ENCODE data around the gene CDC26.
"Not testable (repeated sequence)": the region's sequence is repeated elsewhere in the genome, so short reads cannot be mapped to it uniquely, and the experiment has no call there.

The CDC26 gene

GRCh38 chr9:113269355-113269754, 6.0 kb downstream of the CDC26 start:
- H3K4me3 Mint-ChIP-seq, result no peak overlapping the region
- H3K4me1 Mint-ChIP-seq (ENCODE audit: low read depth), result peaks cover 4% of the 10 kb centered on the region
- intact Hi-C loops (cut with micrococcal nuclease), result no loop called here
- no peak overlapping the region for H3K27ac Mint-ChIP-seq
- no peaks in the 10 kb centered on the region for H3K27me3 Mint-ChIP-seq
- no peaks in the 10 kb centered on the region for H3K9me3 Mint-ChIP-seq
- peaks cover 78% of the 10 kb centered on the region for H3K36me3 Mint-ChIP-seq (ENCODE audit: low read depth)

- no peaks in the 10 kb centered on the region for H3K27me3 Mint-ChIP-seq
- intact Hi-C loops (cut with micrococcal nuclease), result no loop called here
- H3K9me3 Mint-ChIP-seq, result no peaks in the 10 kb centered on the region
- peaks cover 85% of the 10 kb centered on the region for H3K36me3 Mint-ChIP-seq (ENCODE audit: low read depth)
- H3K27ac Mint-ChIP-seq, result no peak overlapping the region
- H3K4me1 Mint-ChIP-seq (ENCODE audit: low read depth), result no peaks in the 10 kb centered on the region
- no peak overlapping the region for H3K4me3 Mint-ChIP-seq
Measured at GRCh38 chr9:113267911-113268566, 7.3 kb downstream of the CDC26 start.

GRCh38 chr9:113266174-113266573, 9.2 kb downstream of the CDC26 start:
- H3K4me1 Mint-ChIP-seq (ENCODE audit: low read depth), result no peaks in the 10 kb centered on the region
- H3K27me3 Mint-ChIP-seq, result no peaks in the 10 kb centered on the region
- no peaks in the 10 kb centered on the region for H3K9me3 Mint-ChIP-seq
- no peak overlapping the region for H3K27ac Mint-ChIP-seq
- intact Hi-C loops (cut with micrococcal nuclease), result no loop called here
- peaks cover 82% of the 10 kb centered on the region for H3K36me3 Mint-ChIP-seq (ENCODE audit: low read depth)
- no peak overlapping the region for H3K4me3 Mint-ChIP-seq

- intact Hi-C loops (cut with micrococcal nuclease), result no loop called here
- Mint-ChIP-seq H3K27me3 (no peaks in the 10 kb centered on the region), H3K9me3 (no peaks in the 10 kb centered on the region), H3K4me3 (no peak overlapping the region), H3K4me1 (ENCODE audit: low read depth) (no peaks in the 10 kb centered on the region), H3K27ac (no peak overlapping the region), H3K36me3 (ENCODE audit: low read depth) (peaks cover 87% of the 10 kb centered on the region)
Measured at GRCh38 chr9:113261917-113262671, 13.3 kb downstream of the CDC26 start.

- no peaks in the 10 kb centered on the region for H3K9me3 Mint-ChIP-seq
- H3K4me3 Mint-ChIP-seq, result no peak overlapping the region
- H3K27me3 Mint-ChIP-seq, result no peaks in the 10 kb centered on the region
- peaks cover 12% of the 10 kb centered on the region for H3K4me1 Mint-ChIP-seq (ENCODE audit: low read depth)
- intact Hi-C loops (cut with micrococcal nuclease), result no loop called here
- no peak overlapping the region for H3K27ac Mint-ChIP-seq
- H3K36me3 Mint-ChIP-seq (ENCODE audit: low read depth), result peaks cover 72% of the 10 kb centered on the region
Measured at GRCh38 chr9:113258282-113258681, 17.1 kb downstream of the CDC26 start.

GRCh38 chr9:113257863-113258262, 17.5 kb downstream of the CDC26 start:
- Mint-ChIP-seq H3K4me1 (ENCODE audit: low read depth) (peaks cover 12% of the 10 kb centered on the region), H3K4me3 (no peak overlapping the region), H3K9me3 (no peaks in the 10 kb centered on the region), H3K36me3 (ENCODE audit: low read depth) (peaks cover 69% of the 10 kb centered on the region), H3K27ac (no peak overlapping the region), H3K27me3 (no peaks in the 10 kb centered on the region)
- intact Hi-C loops (cut with micrococcal nuclease), result no loop called here

GRCh38 chr9:113255438-113255837, 19.9 kb downstream of the CDC26 start:
- Mint-ChIP-seq H3K4me3 (no peak overlapping the region), H3K27ac (peak overlapping the region; percentile 29), H3K36me3 (ENCODE audit: low read depth) (peaks cover 47% of the 10 kb centered on the region), H3K9me3 (no peaks in the 10 kb centered on the region), H3K4me1 (ENCODE audit: low read depth) (peaks cover 12% of the 10 kb centered on the region), H3K27me3 (no peaks in the 10 kb centered on the region)
- intact Hi-C loops (cut with micrococcal nuclease), result no loop called here

GRCh38 chr9:113254991-113255390, 20.4 kb downstream of the CDC26 start:
- Mint-ChIP-seq H3K9me3 (no peaks in the 10 kb centered on the region), H3K4me1 (ENCODE audit: low read depth) (peaks cover 12% of the 10 kb centered on the region), H3K27me3 (no peaks in the 10 kb centered on the region), H3K36me3 (ENCODE audit: low read depth) (peaks cover 42% of the 10 kb centered on the region), H3K27ac (peak overlapping the region; percentile 29), H3K4me3 (no peak overlapping the region)
- intact Hi-C loops (cut with micrococcal nuclease), result no loop called here

GRCh38 chr9:113250807-113251206, 24.6 kb downstream of the CDC26 start:
- Mint-ChIP-seq H3K27ac (no peak overlapping the region), H3K27me3 (no peaks in the 10 kb centered on the region), H3K4me1 (ENCODE audit: low read depth) (peaks cover 16% of the 10 kb centered on the region), H3K4me3 (no peak overlapping the region), H3K36me3 (ENCODE audit: low read depth) (peaks cover 11% of the 10 kb centered on the region), H3K9me3 (no peaks in the 10 kb centered on the region)
- intact Hi-C loops (cut with micrococcal nuclease), result no loop called here

GRCh38 chr9:113249661-113250060, 25.7 kb downstream of the CDC26 start:
- H3K27me3 Mint-ChIP-seq; H3K27ac Mint-ChIP-seq; H3K9me3 Mint-ChIP-seq; intact Hi-C loops (cut with micrococcal nuclease); H3K4me3 Mint-ChIP-seq: not testable (repeated sequence)
- H3K4me1 Mint-ChIP-seq (ENCODE audit: low read depth), result peaks cover 12% of the 10 kb centered on the region
- H3K36me3 Mint-ChIP-seq (ENCODE audit: low read depth), result peaks cover 14% of the 10 kb centered on the region

- H3K27me3 Mint-ChIP-seq, result no peaks in the 10 kb centered on the region
Measured at GRCh38 chr9:113247640-113248039, 27.7 kb downstream of the CDC26 start.

GRCh38 chr9:113246928-113247327, 28.4 kb downstream of the CDC26 start:
- H3K4me1 Mint-ChIP-seq (ENCODE audit: low read depth), result peaks cover 12% of the 10 kb centered on the region
- H3K4me3 Mint-ChIP-seq, result no peak overlapping the region
- no peak overlapping the region for H3K27ac Mint-ChIP-seq
- no peaks in the 10 kb centered on the region for H3K9me3 Mint-ChIP-seq
- no peaks in the 10 kb centered on the region for H3K27me3 Mint-ChIP-seq
- peaks cover 14% of the 10 kb centered on the region for H3K36me3 Mint-ChIP-seq (ENCODE audit: low read depth)
- intact Hi-C loops (cut with micrococcal nuclease), result no loop called here

More at GRCh38 chr9:113247640-113248039, 27.7 kb downstream of the CDC26 start:
- Mint-ChIP-seq H3K9me3 (no peaks in the 10 kb centered on the region), H3K36me3 (ENCODE audit: low read depth) (peaks cover 14% of the 10 kb centered on the region), H3K27ac (no peak overlapping the region), H3K4me3 (no peak overlapping the region), H3K4me1 (ENCODE audit: low read depth) (peaks cover 12% of the 10 kb centered on the region)
- intact Hi-C loops (cut with micrococcal nuclease), result no loop called here

- H3K27ac Mint-ChIP-seq, result no peak overlapping the region
- H3K9me3 Mint-ChIP-seq, result no peaks in the 10 kb centered on the region
- peaks cover 14% of the 10 kb centered on the region for H3K36me3 Mint-ChIP-seq (ENCODE audit: low read depth)
- intact Hi-C loops (cut with micrococcal nuclease), result no loop called here
- H3K27me3 Mint-ChIP-seq, result no peaks in the 10 kb centered on the region
- H3K4me1 Mint-ChIP-seq (ENCODE audit: low read depth), result peaks cover 12% of the 10 kb centered on the region
- H3K4me3 Mint-ChIP-seq, result no peak overlapping the region
Measured at GRCh38 chr9:113245894-113246293, 29.5 kb downstream of the CDC26 start.

GRCh38 chr9:113244556-113244955, 30.8 kb downstream of the CDC26 start:
- intact Hi-C loops (cut with micrococcal nuclease), result no loop called here
- Mint-ChIP-seq H3K4me3 (no peak overlapping the region), H3K4me1 (ENCODE audit: low read depth) (peaks cover 17% of the 10 kb centered on the region), H3K27me3 (no peaks in the 10 kb centered on the region), H3K27ac (no peak overlapping the region), H3K9me3 (no peaks in the 10 kb centered on the region), H3K36me3 (ENCODE audit: low read depth) (peaks cover 14% of the 10 kb centered on the region)

Data from dendritic cell treated with granulocyte-macrophage colony-stimulating factor and Interleukin-4, amounts not matched to agents 40 ng/mL and 50 ng/mL, for 4 days (primary cell).